ENCODE measurements around the gene HTR7. TPM values are rescaled to one million over a fixed set of nuclear protein-coding genes. Genes with fewer than 3 reads are reported as not detected.

Gene HTR7
- polyA plus RNA-seq, 2 of the 4 experiments (the other 2 are of a cell fraction), result 0.04 to 0.05 TPM

GRCh38 chr10:90860790-90861189, 3.0 kb upstream of the HTR7 start:
- Histone ChIP-seq H3K4me1 (peaks cover 11% of the 10 kb centered on the region; the same call in 2 of the 3 replicates), H3K4me3 (no peak overlapping the region), H3K4me2 (no peak overlapping the region), H3K9me3 (no peaks in the 10 kb centered on the region), H3K27ac (no peak overlapping the region)
- DNase-seq (ENCODE audit: low read depth in 1 of 2, low spot score in 1 of 2) (no peak), FAIRE-seq (no peak), ATAC-seq (no peak)
- CTCF ChIA-PET, result interaction anchor here (1.3 to 3.9 kb wide), 4 partner anchors 11 to 111 kb away, joined by 4 to 52 read pairs (median 8); partner anchors contain the start of gene RPP30
- POLR2A ChIA-PET, result no interaction called here
- TF ChIP-seq BCL3 (IDR thresholded peaks at IDR 0.05) (no peak), RFX5 (IDR thresholded peaks at IDR 0.05) (no peak), GATA3 (IDR thresholded peaks at IDR 0.05; ENCODE audit: borderline replicate concordance) (no peak), KDM1A (IDR thresholded peaks at IDR 0.05; ENCODE audit: low read depth) (no peak), FOXS1 (CRISPR knock-in tag; IDR thresholded peaks at IDR 0.05) (no peak), CHD4 (IDR thresholded peaks at IDR 0.05; ENCODE audit: borderline replicate concordance) (no peak), HMGXB4 (CRISPR knock-in tag; IDR thresholded peaks at IDR 0.05; ENCODE audit: borderline replicate concordance) (no peak), PHF8 (IDR thresholded peaks at IDR 0.05; ENCODE audit: borderline replicate concordance, low read depth) (no peak), JUNB (IDR thresholded peaks at IDR 0.05) (no peak), HEYL (CRISPR knock-in tag; IDR thresholded peaks at IDR 0.05) (no peak), SMC3 (IDR thresholded peaks at IDR 0.05) (no peak)
- TF ChIP-seq, protein P1, sequence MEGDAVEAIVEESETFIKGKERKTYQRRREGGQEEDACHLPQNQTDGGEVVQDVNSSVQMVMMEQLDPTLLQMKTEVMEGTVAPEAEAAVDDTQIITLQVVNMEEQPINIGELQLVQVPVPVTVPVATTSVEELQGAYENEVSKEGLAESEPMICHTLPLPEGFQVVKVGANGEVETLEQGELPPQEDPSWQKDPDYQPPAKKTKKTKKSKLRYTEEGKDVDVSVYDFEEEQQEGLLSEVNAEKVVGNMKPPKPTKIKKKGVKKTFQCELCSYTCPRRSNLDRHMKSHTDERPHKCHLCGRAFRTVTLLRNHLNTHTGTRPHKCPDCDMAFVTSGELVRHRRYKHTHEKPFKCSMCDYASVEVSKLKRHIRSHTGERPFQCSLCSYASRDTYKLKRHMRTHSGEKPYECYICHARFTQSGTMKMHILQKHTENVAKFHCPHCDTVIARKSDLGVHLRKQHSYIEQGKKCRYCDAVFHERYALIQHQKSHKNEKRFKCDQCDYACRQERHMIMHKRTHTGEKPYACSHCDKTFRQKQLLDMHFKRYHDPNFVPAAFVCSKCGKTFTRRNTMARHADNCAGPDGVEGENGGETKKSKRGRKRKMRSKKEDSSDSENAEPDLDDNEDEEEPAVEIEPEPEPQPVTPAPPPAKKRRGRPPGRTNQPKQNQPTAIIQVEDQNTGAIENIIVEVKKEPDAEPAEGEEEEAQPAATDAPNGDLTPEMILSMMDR (IDR thresholded peaks at IDR 0.05), result no peak
- WGBS (ENCODE audit: missing lambda C conversion rate), result 37% methylated on average over 1 of the region's 1 CpG

DNA sequence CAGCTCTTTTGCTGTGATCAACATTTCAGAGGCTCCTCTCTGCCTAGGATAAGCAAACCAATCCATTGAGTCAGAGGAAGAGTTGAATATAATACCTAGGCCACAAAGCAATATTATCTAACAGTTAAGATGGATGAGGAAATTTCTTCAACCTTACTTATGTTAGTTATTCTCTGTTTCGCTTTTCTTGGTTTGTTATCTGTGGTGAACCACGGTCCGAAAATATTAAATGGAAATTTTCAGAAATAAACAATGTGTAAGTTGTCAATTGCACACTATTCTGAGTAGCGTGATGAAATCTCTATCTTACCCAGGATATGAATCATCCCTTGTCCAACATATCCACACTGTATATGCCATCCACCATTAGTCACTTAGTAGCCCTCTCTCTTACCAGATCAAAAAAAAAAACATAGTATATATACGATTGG, 1.5 kb upstream of the HTR7 start:
- TF ChIP-seq FOSL2 (IDR thresholded peaks at IDR 0.05) (no peak), FOSL2 (CRISPR knock-in tag; IDR thresholded peaks at IDR 0.05) (peak; percentile 36; the same call in 1 of the 2 replicates), EHMT2 (IDR thresholded peaks at IDR 0.05; ENCODE audit: low read depth) (no peak), CEBPB (IDR thresholded peaks at IDR 0.05) (peak; percentile 7 to 26; a peak in 1 of 4 replicates)
- Histone ChIP-seq H3K4me2 (peak overlapping the region; percentile 14; the same call in 1 of the 3 replicates), H3K4me1 (peaks cover 11% of the 10 kb centered on the region; the same call in 2 of the 3 replicates), H3K9me3 (no peaks in the 10 kb centered on the region), H3K27ac (no peak overlapping the region), H3K4me3 (no peak overlapping the region)
- FAIRE-seq (no peak), DNase-seq (ENCODE audit: low read depth in 1 of 2, low spot score in 1 of 2) (no peak), ATAC-seq (peak; percentile 45 to 51; a peak in 4 of 6 replicates)
- WGBS (ENCODE audit: missing lambda C conversion rate), result 50% methylated on average over 5 of the region's 5 CpGs
- POLR2A ChIA-PET, result no interaction called here
- CTCF ChIA-PET, result no interaction called here

DNA sequence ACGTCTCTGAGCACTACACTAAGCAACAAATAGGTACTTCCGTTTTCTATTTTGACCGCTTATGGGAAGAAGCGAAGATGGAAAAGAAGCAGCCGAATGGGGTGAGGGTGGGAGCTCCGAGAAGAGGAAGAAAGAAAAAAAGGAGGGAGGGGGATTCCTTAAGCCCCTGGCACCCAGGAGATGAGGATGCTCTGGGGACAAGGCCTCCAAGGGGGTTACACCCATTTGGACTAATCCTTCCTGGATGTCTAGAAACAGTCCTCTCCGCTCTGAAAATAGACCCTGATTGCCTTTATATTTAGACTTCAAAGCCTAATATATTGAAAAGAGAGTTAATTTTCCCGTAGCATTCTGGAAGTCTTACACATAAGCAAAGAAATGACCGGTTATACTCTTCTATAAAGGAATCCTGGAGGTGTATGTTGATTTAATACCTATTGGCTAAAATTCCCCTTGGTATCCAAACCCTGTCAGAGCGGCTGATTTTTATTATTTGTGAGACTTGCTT, 676 bp upstream of the HTR7 start:
- FAIRE-seq (no peak), ATAC-seq (no peak), DNase-seq (ENCODE audit: low read depth in 1 of 2, low spot score in 1 of 2) (no peak)
- Histone ChIP-seq H3K4me1 (peaks cover 11% of the 10 kb centered on the region; the same call in 2 of the 3 replicates), H3K27ac (peak overlapping the region in 1 of 2 experiments; percentile 85; a peak in 2 of 6 replicates), H3K4me3 (peak overlapping the region; percentile 54), H3K9me3 (no peaks in the 10 kb centered on the region), H3K4me2 (peak overlapping the region; percentile 76)
- WGBS (ENCODE audit: missing lambda C conversion rate), result 71% methylated on average over 10 of the region's 10 CpGs
- ChIA-PET CTCF (interaction anchor here (0.9 to 2.7 kb wide), 7 partner anchors 9 to 1212 kb away, joined by 3 to 13 read pairs (median 3); partner anchors contain the start of gene RPP30), POLR2A (no interaction called here)
- TF ChIP-seq RNF2 (IDR thresholded peaks at IDR 0.05; ENCODE audit: borderline replicate concordance, low read depth), result peak; percentile 62; the same call in 1 of the 2 replicates
- no peak for TF ChIP-seq EHF (CRISPR knock-in tag; IDR thresholded peaks at IDR 0.05)
- TF ChIP-seq JUNB (IDR thresholded peaks at IDR 0.05), result no peak
- TF ChIP-seq CBX8 (IDR thresholded peaks at IDR 0.05), result peak; percentile 99
- TF ChIP-seq PHF8 (IDR thresholded peaks at IDR 0.05; ENCODE audit: borderline replicate concordance, low read depth), result no peak

Data from A549 (cell line).